AG10803 (cell line): ENCODE results near the gene GJC1.
A peak's percentile ranks its signal among the peaks of the same experiment; 100 is the strongest.

Experiments
- DNase-seq: peaks from one replicate; pipeline ENCODE4 v3.0.0; 2010; ENCODE audit warnings: low read depth
- H3K4me3 ChIP-seq: 2 replicates; pipeline ENCODE4 v1.5.1; 2011; ENCODE audit warnings: mild to moderate bottlenecking, low read length, control low read depth
- CTCF ChIP-seq: conservative IDR thresholded peaks from 2 replicates; pipeline ENCODE4 v1.5.1; 2011; ENCODE audit warnings: mild to moderate bottlenecking, low read length, control low read depth, inconsistent platforms

The GJC1 gene

GRCh38 chr17:44798356-44798755 lies 31.7 kb downstream of the GJC1 start:
- H3K4me3 ChIP-seq, result no peak overlapping the region
- no peak for DNase-seq
- no peak for TF ChIP-seq CTCF

DNA sequence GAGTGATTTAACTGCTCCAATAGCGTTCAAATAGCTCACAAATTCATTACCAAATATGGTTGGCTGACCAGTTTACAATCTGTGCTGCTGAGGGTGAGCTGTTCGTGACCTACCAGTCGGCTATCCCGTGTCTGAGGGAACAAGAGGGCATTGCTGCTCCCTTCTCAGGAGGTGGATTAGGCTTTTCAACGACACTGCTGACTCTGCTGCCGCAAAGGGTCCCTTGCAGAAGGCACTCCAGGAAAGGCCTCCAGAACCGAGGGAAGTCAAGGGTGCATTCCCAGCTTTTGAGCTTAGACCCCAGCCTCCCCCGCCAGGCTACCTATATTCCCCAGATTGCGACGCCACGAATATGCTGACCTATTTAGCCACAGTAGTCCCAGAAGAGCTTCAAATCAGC lies 32.3 kb downstream of the GJC1 start:
- no peak for DNase-seq
- TF ChIP-seq CTCF, result no peak
- no peak overlapping the region for H3K4me3 ChIP-seq

DNA sequence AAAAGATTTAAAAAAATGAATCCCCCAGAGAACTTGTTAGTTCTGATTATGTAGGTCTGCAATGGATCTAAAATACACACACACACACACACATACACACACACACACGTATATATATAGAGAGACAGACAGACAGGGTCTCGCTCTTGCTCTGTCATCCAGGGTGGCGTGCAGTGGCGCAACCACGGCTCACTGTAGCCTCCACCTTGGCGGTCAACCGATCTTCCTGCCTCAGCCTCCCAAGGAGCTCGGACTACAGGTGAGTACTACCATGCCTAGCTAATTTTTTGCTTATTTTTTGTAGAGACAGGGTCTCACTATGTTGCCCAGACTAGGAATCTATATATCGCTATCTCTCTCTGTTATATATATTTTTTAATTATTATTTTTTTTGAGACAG lies 33.4 kb downstream of the GJC1 start:
- H3K4me3 ChIP-seq, result no peak overlapping the region
- no peak for DNase-seq
- TF ChIP-seq CTCF, result no peak

DNA sequence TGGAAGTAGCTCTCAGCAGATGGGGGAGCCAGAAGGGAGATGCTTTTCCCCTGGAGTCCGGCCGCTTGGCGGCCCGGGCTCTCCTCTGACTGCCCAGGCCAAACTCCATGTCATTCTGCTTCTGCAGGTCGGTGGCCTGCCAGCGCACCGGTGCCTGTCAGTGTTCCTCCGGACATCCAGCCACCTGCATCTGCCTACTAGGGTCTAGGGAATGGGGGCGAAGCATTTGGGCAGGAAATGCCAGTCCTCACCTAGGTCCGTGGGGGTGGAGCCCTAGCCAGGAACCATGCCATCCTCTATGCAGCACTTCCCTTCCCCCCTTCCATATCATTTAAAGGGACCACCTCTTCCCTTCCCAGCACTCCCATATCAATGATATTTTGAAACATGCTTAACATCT lies 34.2 kb downstream of the GJC1 start:
- TF ChIP-seq CTCF, result no peak
- no peak for DNase-seq
- no peak overlapping the region for H3K4me3 ChIP-seq

DNA sequence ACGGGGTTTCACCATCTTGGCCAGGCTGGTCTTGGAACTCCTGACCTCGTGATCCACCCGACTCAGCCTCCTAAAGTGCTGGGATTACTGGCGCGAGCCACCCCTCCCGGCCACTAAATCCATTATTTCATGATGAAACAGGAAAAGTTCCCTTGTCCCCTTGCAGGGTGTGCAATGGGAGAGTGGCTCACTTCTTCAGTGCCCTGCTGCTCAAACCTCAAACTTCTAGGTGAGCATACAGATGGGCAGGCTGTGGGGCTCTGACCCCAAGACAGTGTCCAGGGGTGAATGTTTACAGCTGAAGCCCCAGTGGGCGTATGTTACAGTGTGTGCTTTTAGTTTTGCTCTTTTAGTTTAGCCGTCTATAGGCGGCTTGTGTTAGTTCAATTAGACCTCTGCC lies 34.7 kb downstream of the GJC1 start:
- no peak for TF ChIP-seq CTCF
- DNase-seq, result no peak
- no peak overlapping the region for H3K4me3 ChIP-seq

GRCh38 chr17:44794851-44795413 lies 35.2 kb downstream of the GJC1 start:
- TF ChIP-seq CTCF, result no peak
- H3K4me3 ChIP-seq, result no peak overlapping the region
- DNase-seq, result peak; percentile 89

DNA sequence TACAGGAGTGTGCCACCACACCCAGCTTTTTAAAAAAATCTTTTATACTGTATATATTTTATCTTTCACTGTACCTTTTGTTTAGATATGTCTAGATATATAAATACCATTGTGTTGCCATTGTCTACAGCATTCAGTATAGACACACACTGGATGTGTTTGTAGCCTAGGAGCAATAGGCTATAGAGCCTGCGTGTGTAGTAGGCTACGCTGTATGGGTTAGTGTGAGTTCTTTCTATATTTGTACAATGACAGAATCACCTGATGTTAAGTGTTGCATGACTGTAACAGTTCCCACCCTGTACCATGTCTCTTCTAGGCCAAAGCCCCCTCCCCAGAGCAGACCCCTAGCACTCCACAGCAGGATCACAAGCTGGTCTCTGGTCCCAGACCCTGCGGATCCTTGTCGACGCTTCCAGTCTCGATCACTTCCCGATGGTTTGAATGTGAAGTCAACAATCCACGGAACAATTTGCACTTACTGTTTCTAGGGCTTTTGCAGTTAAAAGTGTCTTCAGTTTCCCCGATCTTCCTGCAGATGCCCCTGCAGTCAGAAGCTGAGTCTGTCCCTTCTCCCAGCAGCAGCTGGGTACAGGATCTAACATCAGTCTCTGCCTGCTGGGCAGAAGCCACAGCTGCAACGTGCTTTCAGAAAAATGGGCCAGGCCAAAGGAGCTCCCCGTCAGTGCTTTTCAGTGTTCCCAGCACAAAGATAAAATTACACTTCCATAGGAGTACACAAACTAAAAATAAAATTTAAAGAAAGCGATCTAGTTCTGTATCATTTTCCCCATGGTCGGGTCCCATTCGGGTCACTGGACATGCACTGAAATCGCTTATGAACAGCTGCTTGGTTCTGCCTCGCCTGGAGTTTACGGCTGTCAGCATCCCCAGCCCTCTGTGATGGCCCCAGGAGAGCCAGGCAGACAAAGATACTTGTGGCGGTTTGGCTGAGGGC lies 35.9 kb downstream of the GJC1 start:
- no peak for TF ChIP-seq CTCF

More for the DNA sequence above, 35.9 kb downstream of the GJC1 start:
- no peak for DNase-seq
- no peak overlapping the region for H3K4me3 ChIP-seq
